Measurements from ENCODE around the gene CAND2. TPM values are rescaled to one million over a fixed set of nuclear protein-coding genes. Genes with fewer than 3 reads are reported as not detected.
"Not testable (repeated sequence)": the region's sequence is repeated elsewhere in the genome, so short reads cannot be mapped to it uniquely, and the experiment has no call there.

Gene CAND2
- total RNA-seq, 2 donors from 2014 or later: 0.72 to 2.2 TPM

GRCh38 chr3:12838179-12838965, 41.9 kb downstream of the CAND2 start:
- peaks cover 8% of the 10 kb centered on the region for H3K4me1 ChIP-seq
- no peak overlapping the region for H3K9ac ChIP-seq (ENCODE audit: low read depth in 2 of 2, low read length in 2 of 2)
- intact Hi-C loops (cut with DNase I): no loop called here
- H3K27ac ChIP-seq: no peak overlapping the region
- H3K9me3 ChIP-seq: no peaks in the 10 kb centered on the region
- peaks cover 24% of the 10 kb centered on the region for H3K36me3 ChIP-seq
- no peak overlapping the region for H3K4me3 ChIP-seq
- DNase-seq: no peak
- H3K27me3 ChIP-seq: no peaks in the 10 kb centered on the region
- TF ChIP-seq CTCF (IDR thresholded peaks at IDR 0.05): no peak

- peaks cover 8% of the 10 kb centered on the region for H3K4me1 ChIP-seq
- intact Hi-C loops (cut with DNase I): no loop called here
- no peak for TF ChIP-seq CTCF (IDR thresholded peaks at IDR 0.05)
- H3K9ac ChIP-seq (ENCODE audit: low read depth in 2 of 2, low read length in 2 of 2): peak overlapping the region; percentile 46 to 89
- H3K36me3 ChIP-seq: peaks cover 14% of the 10 kb centered on the region
- H3K27ac ChIP-seq: no peak overlapping the region
- DNase-seq: no peak
- no peaks in the 10 kb centered on the region for H3K9me3 ChIP-seq
- H3K27me3 ChIP-seq: no peaks in the 10 kb centered on the region
- H3K4me3 ChIP-seq: peak overlapping the region; percentile 89
Measured at GRCh38 chr3:12839156-12839946, 42.9 kb downstream of the CAND2 start.

- DNase-seq; H3K4me1 ChIP-seq; H3K9me3 ChIP-seq; H3K27ac ChIP-seq; intact Hi-C loops (cut with DNase I); H3K36me3 ChIP-seq; H3K27me3 ChIP-seq: not testable (repeated sequence)
- Histone ChIP-seq H3K4me3 (peak overlapping the region; percentile 89), H3K9ac (ENCODE audit: low read depth in 2 of 2, low read length in 2 of 2) (peak overlapping the region; percentile 89 to 93)
Measured at GRCh38 chr3:12840148-12840547, 43.7 kb downstream of the CAND2 start.

GRCh38 chr3:12840591-12841148, 44.2 kb downstream of the CAND2 start:
- Histone ChIP-seq H3K9ac (ENCODE audit: low read depth in 2 of 2, low read length in 2 of 2) (peak overlapping the region; percentile 89 to 93), H3K27me3 (no peaks in the 10 kb centered on the region)
- intact Hi-C loops (cut with DNase I): no loop called here

GRCh38 chr3:12841149-12841969, 44.9 kb downstream of the CAND2 start, which contains the start of gene RPL32:
RPL32 (minus strand) TSS chr3:12841565; CDS start chr3:12840237, 1,328 bp downstream.
- peak within 1 kb of the TSS; percentile 72 for H3K27ac ChIP-seq
- H3K4me3 ChIP-seq: peak within 1 kb of the TSS; percentile 89
- H3K9me3 ChIP-seq: no peaks in the 10 kb centered on the region
- H3K4me1 ChIP-seq: peaks cover 8% of the 10 kb centered on the region
- peaks cover 4% of the 10 kb centered on the region for H3K36me3 ChIP-seq
- peak; percentile 90 for DNase-seq
- no peaks in the 10 kb centered on the region for H3K27me3 ChIP-seq
- intact Hi-C loops (cut with DNase I): no loop called here
- peak; percentile 72 for TF ChIP-seq CTCF (IDR thresholded peaks at IDR 0.05)
- H3K9ac ChIP-seq (ENCODE audit: low read depth in 2 of 2, low read length in 2 of 2): peak within 1 kb of the TSS; percentile 89 to 93

More at GRCh38 chr3:12840591-12841148, 44.2 kb downstream of the CAND2 start:
- Histone ChIP-seq H3K4me1 (peaks cover 8% of the 10 kb centered on the region), H3K27ac (peak overlapping the region; percentile 72), H3K4me3 (peak overlapping the region; percentile 89), H3K9me3 (no peaks in the 10 kb centered on the region), H3K36me3 (peaks cover 5% of the 10 kb centered on the region)
- DNase-seq: no peak
- TF ChIP-seq CTCF (IDR thresholded peaks at IDR 0.05): no peak

Data from colonic mucosa (tissue), 4 donors.